Stimulated activated CD4-positive, alpha-beta T cell treated with anti-CD3 and anti-CD28 coated beads, Interleukin-4, amount 100 ng/mL, for 24 hours (primary cell): ENCODE data around the gene TARBP1.
"Not testable (repeated sequence)": the region's sequence is repeated elsewhere in the genome, so short reads cannot be mapped to it uniquely, and the experiment has no call there.

Experiments
- DNase-seq: peaks from one replicate; pipeline ENCODE4 v3.0.0-alpha.2; 2020

TARBP1 gene

GRCh38 chr1:234433563-234434285, 45.3 kb downstream of the TARBP1 start:
- no peak for DNase-seq

DNA sequence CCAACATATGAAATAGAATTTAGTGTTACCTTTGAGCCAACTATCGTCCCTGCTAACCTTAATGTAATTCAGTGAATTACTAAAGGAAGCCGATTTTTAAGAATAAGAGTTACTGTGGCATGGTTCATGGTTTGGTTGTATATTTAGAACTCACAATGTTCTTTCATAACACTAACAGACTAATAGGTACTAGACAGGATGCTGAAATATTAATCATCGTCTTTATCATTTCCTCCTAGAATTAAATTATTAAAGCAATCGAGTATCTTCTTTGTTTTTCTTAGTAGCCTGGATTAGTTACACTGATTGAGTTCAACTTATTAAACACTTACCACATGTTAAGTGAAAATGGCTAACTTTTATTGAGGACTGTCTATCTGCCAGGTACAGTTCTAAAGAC, 47.7 kb downstream of the TARBP1 start:
- no peak for DNase-seq

GRCh38 chr1:234430691-234431090, 48.3 kb downstream of the TARBP1 start:
- DNase-seq = no peak

DNA sequence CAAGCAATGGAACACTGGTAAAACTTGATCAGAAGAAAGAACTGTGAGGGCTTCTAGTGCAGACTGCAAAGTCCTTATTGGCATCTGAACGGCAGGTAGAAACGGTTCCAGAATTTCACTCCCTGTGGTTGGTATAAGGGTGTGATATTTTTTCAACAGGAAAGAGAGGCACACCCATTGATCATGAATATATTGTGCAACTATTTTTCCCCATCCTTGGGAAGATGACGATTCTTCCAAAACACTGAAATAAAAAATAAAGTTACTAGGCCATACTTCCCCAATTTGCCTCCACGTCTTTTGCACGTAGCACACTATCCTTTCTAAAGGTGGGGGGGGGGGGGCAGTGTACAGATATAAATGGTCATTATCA, 49.6 kb downstream of the TARBP1 start:
- no peak for DNase-seq

- DNase-seq = no peak
Measured at GRCh38 chr1:234427950-234428646, 50.9 kb downstream of the TARBP1 start.

DNA sequence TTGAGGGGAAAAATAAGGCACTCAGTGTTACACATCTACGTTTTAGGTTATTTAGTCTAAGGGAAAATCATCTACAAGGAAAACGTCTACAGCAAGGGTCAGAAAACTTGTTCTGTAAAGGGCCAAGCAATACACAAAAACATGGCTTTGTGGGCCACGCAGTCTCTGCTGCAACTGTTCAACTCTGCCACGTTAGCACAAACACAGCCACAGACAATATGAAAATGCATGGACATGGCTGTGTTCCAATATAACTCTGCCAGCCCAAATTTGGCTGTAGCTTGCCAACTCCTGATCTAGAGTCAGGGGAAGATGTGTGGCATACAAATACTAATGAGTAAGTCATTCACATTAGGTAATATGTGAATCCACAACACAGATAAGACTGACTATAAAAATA, 65.0 kb downstream of the TARBP1 start:
- DNase-seq = no peak

DNA sequence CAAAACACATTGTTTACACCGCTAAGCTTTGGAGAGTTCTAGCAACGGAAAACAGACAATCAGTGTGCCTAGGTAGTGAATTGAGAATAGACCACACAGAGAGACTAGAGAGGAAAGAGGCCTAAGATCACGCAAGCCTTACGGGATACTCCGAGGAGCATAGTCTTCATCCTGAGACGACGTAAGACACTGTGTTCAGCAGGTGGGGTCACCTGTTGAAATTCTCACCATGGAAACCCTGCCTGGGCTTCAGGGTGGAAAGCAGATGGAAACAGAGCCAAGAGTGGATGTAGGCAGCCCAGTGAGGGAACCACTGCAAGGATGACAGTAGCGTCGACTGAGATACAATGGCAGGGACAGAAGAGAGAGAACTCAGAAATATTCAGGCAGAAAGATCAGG, 65.5 kb downstream of the TARBP1 start:
- no peak for DNase-seq

DNA sequence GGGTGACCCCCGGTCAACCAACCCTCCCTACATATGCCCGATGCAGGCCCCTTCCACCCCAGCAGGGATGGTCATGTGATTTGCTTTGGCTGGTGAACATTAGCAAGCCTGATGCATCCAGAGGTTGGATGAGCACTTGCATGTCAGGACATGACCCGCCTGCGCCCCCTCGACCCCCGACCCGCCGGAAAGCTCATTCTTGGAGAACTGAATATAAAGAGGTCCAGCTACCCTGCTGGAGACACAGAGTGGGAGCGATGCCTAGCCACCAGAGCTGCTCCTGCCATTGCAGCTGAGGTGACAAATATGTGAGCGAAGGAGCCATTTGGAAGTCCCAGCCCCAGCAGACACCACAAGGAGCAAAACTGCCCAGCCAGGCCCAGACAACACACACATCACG, 66.1 kb downstream of the TARBP1 start:
- DNase-seq = no peak

- DNase-seq = peak; percentile 24
Measured at GRCh38 chr1:234409328-234409727, 69.7 kb downstream of the TARBP1 start.

DNA sequence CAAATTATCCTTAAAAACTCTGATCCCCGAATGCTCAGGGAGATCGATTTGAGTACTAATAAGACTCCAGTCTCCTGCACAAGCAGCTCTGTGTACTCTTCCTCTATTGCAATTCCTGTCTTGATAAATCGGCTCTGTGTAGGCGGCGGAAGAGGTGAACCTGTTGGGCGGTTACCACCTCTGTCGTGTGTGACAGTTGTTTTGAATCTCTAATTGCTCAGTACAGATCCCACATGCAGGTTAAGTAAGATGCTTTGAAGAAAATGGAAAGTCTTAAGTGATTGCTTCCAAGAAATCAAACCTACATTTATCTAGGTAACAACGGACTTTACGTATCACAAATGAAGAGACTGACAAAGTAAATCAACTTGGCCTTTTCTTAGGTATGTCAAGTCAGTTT, 70.2 kb downstream of the TARBP1 start:
- peak; percentile 79 for DNase-seq

- DNase-seq = no peak
Measured at GRCh38 chr1:234406871-234407270, 72.1 kb downstream of the TARBP1 start.

DNA sequence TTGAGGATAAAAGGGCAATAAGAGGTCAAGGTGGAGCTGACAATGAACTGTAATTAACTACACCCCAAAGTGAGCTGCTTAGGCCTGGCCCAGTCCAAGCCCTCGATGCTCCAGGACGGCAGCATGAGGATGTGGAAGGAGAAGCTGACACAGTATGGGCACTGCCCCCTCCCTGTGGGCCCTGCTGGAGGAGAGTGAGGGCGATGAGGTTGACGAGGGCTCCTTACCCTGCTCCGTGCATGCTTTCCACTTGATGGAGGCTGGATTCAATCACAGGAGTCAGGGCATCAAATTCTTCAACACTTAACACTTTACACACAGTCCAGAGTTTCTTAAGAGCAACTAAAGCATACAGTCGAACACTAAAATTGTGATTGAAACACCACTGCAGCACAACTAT, 73.3 kb downstream of the TARBP1 start:
- DNase-seq = no peak

DNA sequence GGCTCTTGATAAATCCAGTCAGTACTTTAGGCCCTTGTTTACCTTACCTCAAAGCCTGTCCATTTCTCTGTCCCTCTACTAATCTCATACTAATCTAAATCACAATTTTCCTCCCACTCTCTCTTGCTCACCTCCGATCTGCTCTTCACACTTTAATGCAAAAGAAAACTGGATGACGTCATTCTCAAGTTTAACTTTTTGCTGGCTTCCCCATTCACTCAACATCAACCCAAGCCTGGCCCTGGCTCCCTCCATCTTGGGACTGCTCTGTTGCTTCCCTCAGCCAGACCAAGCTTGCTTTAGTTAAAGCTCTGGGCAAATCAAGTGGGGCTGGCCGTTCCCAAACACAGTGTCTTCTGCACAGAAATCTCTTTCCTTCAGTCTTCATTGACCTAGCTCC, 76.0 kb downstream of the TARBP1 start:
- no peak for DNase-seq

- no peak for DNase-seq
Measured at GRCh38 chr1:234401658-234402057, 77.3 kb downstream of the TARBP1 start.

DNA sequence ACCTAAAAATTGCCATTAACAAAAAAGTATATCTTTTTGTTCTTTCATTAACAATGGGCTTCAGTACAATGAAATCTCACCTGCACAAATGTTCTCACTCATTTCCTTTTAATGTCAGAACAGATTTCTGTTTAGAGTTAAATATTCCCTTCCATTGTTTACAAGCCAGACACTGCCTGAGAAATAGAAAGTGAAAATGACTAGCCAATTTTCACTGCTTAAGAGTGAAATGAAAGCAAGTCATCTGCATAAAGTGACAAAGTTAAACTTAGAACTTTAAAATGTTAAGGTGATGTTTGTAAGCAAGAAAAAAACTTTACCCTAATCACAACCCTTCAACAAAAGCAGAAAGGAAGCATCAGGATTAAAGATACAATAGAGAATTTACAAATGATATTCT, 78.2 kb downstream of the TARBP1 start:
- DNase-seq = no peak

DNA sequence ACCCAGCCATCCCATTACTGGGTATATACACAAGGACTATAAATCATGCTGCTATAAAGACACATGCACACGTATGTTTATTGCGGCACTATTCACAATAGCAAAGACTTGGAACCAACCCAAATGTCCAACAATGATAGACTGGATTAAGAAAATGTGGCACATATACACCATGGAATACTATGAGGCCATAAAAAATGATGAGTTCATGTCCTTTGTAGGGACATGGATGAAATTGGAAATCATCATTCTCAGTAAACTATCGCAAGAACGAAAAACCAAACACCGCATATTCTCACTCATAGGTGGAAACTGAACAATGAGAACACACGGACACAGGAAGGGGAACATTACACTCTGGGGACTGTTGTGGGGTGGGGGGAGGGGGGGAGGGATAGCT, 79.5 kb downstream of the TARBP1 start:
- not testable (repeated sequence) for DNase-seq

- no peak for DNase-seq
Measured at GRCh38 chr1:234398849-234399381, 80.1 kb downstream of the TARBP1 start.

- DNase-seq = no peak
Measured at GRCh38 chr1:234397732-234398131, 81.2 kb downstream of the TARBP1 start.

- DNase-seq = no peak
Measured at GRCh38 chr1:234396871-234397270, 82.1 kb downstream of the TARBP1 start.

GRCh38 chr1:234396092-234396491, 82.9 kb downstream of the TARBP1 start:
- no peak for DNase-seq

DNA sequence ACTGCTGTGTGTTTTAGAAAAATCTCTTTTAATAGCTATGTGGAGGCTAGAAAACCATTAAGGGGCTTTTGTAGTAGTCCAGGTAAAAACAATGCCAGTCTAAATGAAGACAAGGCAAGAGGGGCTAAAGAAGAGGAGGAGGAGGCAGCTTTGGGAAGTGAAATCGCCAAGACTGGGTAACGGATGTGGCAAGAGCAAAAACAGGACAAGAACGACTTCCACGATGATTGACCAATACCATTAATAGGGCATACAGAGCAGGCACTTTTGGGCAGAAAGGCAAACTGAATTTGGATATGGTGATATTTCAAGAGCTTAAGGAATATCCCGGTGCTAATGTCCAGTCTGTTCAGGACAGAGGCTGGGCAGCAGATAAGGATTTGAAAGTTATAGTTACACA, 83.7 kb downstream of the TARBP1 start:
- no peak for DNase-seq

GRCh38 chr1:234393190-234393589, 85.8 kb downstream of the TARBP1 start:
- no peak for DNase-seq

GRCh38 chr1:234388094-234388493, 90.9 kb downstream of the TARBP1 start:
- no peak for DNase-seq

- DNase-seq = no peak
Measured at GRCh38 chr1:234386122-234386521, 92.9 kb downstream of the TARBP1 start.
